ENCODE data around the gene CHDH. TPM values are rescaled to one million over a fixed set of nuclear protein-coding genes. Genes with fewer than 3 reads are reported as not detected.

CHDH gene
- total RNA-seq, 1 donor from 2014 or later = 1.7 TPM

DNA sequence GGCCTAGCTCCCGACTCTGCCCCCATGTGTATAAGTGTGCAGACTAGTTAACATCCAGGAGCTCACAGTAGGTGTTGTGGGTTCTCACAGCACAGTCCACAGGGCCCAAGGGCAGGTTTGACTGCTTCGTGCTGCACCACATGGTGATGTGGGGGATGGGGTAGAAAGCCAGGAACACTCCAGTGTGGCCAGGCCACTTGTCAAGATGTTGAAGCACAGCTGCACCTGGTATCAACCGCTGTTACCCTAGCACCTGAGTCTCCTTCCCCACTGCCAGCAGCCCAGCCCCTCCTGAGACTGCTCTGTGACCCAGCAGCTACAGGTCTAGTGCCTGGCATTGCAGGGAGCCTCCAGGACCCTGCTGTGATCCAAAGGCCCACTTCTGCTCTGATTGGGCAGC is 53.4 kb downstream of the CHDH start:
- Histone ChIP-seq H3K9me3 (no peaks in the 10 kb centered on the region), H3K4me1 (peaks cover 8% of the 10 kb centered on the region), H3K4me3 (no peak overlapping the region), H3K27ac (no peak overlapping the region), H3K27me3 (no peaks in the 10 kb centered on the region), H3K36me3 (no peaks in the 10 kb centered on the region)
- DNase-seq (ENCODE audit: extremely low spot score in 2 of 2) = no peak
- TF ChIP-seq, protein P1, sequence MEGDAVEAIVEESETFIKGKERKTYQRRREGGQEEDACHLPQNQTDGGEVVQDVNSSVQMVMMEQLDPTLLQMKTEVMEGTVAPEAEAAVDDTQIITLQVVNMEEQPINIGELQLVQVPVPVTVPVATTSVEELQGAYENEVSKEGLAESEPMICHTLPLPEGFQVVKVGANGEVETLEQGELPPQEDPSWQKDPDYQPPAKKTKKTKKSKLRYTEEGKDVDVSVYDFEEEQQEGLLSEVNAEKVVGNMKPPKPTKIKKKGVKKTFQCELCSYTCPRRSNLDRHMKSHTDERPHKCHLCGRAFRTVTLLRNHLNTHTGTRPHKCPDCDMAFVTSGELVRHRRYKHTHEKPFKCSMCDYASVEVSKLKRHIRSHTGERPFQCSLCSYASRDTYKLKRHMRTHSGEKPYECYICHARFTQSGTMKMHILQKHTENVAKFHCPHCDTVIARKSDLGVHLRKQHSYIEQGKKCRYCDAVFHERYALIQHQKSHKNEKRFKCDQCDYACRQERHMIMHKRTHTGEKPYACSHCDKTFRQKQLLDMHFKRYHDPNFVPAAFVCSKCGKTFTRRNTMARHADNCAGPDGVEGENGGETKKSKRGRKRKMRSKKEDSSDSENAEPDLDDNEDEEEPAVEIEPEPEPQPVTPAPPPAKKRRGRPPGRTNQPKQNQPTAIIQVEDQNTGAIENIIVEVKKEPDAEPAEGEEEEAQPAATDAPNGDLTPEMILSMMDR (IDR thresholded peaks at IDR 0.05) = no peak
- TF ChIP-seq POLR2A (IDR thresholded peaks at IDR 0.05) (no peak), POLR2AphosphoS5 (IDR thresholded peaks at IDR 0.05; ENCODE audit: insufficient read depth in 1 of 2, low read depth in 1 of 2) (no peak)
- intact Hi-C loops (cut with DNase I) = no loop called here

DNA sequence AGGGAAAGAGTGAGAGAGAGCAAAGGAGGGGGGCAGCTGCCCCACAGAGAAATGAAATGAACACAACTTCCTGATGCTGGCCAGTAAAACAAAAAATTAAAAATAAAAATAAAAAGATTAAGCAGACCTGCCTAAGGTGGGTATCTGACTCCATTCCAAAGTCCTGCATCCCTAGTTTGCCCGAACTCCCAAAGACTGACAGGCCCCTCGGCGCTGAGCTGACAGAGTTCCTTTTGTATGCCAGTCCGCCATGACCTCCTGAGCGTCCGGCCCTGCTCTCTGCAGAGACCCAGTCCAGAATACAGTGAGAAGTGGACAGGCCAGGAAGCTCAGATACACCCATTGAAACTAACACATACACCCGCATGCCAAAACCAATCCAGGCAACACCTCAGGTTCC is 54.9 kb downstream of the CHDH start:
- no peak overlapping the region for H3K27ac ChIP-seq
- intact Hi-C loops (cut with DNase I) = no loop called here

DNA sequence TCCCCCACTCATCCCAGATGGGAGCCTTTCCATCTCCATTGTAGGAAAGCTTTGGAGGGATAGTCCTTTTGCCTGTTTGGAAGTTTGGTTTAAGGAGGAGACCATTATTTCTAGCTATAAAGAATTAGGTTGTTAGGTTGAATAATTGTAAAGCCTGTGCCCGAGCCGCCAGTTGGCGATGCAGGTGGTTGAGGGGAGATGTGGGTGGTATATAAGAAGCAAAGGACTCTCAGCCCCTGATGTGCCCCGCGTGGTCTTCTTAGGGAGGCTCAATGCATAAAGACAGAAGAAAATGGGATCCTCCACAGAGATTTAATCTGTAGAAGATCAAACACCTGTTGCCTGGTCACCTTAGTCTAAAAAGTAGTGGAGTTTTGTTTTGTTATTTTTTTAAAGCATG is 55.7 kb downstream of the CHDH start:
- Histone ChIP-seq H3K4me3 (no peak overlapping the region), H3K27me3 (no peaks in the 10 kb centered on the region), H3K36me3 (no peaks in the 10 kb centered on the region), H3K27ac (no peak overlapping the region), H3K4me1 (no peaks in the 10 kb centered on the region), H3K9me3 (no peaks in the 10 kb centered on the region)
- DNase-seq (ENCODE audit: extremely low spot score in 2 of 2) = no peak
- intact Hi-C loops (cut with DNase I) = no loop called here
- TF ChIP-seq POLR2A (IDR thresholded peaks at IDR 0.05) (no peak), POLR2AphosphoS5 (IDR thresholded peaks at IDR 0.05; ENCODE audit: insufficient read depth in 1 of 2, low read depth in 1 of 2) (no peak)
- TF ChIP-seq, protein P1 (IDR thresholded peaks at IDR 0.05) = no peak

More for the DNA sequence above, 54.9 kb downstream of the CHDH start:
- TF ChIP-seq, protein P1 (IDR thresholded peaks at IDR 0.05) = no peak
- TF ChIP-seq POLR2AphosphoS5 (IDR thresholded peaks at IDR 0.05; ENCODE audit: insufficient read depth in 1 of 2, low read depth in 1 of 2) = no peak
- no peak for TF ChIP-seq POLR2A (IDR thresholded peaks at IDR 0.05)
- no peak for DNase-seq (ENCODE audit: extremely low spot score in 2 of 2)
- no peak overlapping the region for H3K4me3 ChIP-seq
- H3K9me3 ChIP-seq = no peaks in the 10 kb centered on the region
- H3K27me3 ChIP-seq = no peaks in the 10 kb centered on the region
- H3K36me3 ChIP-seq = no peaks in the 10 kb centered on the region
- peaks cover 5% of the 10 kb centered on the region for H3K4me1 ChIP-seq

DNA sequence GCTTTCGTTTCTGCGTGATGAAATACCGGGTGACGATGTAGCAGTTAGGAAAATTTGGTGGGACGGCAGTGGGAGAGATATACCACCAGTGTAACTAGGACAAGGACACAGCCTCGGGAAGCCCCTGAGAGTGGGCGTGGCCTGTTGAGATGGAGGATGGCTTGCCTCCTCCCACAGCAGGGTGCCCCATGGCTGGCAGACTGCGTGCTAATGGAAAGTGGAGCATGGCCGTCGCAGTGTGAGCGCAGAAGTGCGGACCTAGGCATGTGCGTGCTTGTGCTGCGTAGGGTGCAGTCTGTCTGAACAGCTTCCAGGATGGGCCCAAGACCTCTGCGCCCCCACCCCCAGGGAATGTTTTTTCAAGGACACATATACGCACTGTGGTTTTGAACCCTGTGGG is 56.8 kb downstream of the CHDH start:
- H3K27me3 ChIP-seq = no peaks in the 10 kb centered on the region
- no peak overlapping the region for H3K4me3 ChIP-seq
- TF ChIP-seq, protein P1 (IDR thresholded peaks at IDR 0.05) = no peak
- TF ChIP-seq POLR2A (IDR thresholded peaks at IDR 0.05) (no peak), POLR2AphosphoS5 (IDR thresholded peaks at IDR 0.05; ENCODE audit: insufficient read depth in 1 of 2, low read depth in 1 of 2) (no peak)
- H3K27ac ChIP-seq = no peak overlapping the region
- intact Hi-C loops (cut with DNase I) = no loop called here
- no peaks in the 10 kb centered on the region for H3K36me3 ChIP-seq
- DNase-seq (ENCODE audit: extremely low spot score in 2 of 2) = no peak
- no peaks in the 10 kb centered on the region for H3K9me3 ChIP-seq
- H3K4me1 ChIP-seq = no peaks in the 10 kb centered on the region

DNA sequence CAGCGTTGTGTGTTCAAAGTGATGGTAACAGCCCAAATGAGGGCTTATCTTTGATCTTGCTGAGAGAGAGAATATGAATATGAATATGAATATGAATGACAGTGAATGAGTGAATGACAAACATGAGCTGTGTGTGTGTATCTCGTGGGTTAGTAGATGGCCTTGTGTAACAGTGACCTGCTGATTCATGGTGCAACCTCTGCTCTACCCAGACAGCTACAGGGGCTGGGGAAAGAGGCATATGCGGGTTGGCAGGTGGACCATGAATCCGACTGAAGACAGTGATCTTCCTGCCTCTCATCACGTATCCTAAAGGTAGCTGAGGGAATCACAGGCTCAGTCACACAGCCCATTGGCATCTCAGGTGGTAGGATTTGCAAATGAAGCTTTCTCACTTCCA is 58.2 kb downstream of the CHDH start:
- Histone ChIP-seq H3K27me3 (no peaks in the 10 kb centered on the region), H3K36me3 (no peaks in the 10 kb centered on the region), H3K4me1 (no peaks in the 10 kb centered on the region), H3K4me3 (no peak overlapping the region), H3K27ac (no peak overlapping the region), H3K9me3 (no peaks in the 10 kb centered on the region)
- no peak for DNase-seq (ENCODE audit: extremely low spot score in 2 of 2)
- intact Hi-C loops (cut with DNase I) = no loop called here
- TF ChIP-seq POLR2AphosphoS5 (IDR thresholded peaks at IDR 0.05; ENCODE audit: insufficient read depth in 1 of 2, low read depth in 1 of 2) = no peak
- TF ChIP-seq, protein P1 (IDR thresholded peaks at IDR 0.05) = no peak
- no peak for TF ChIP-seq POLR2A (IDR thresholded peaks at IDR 0.05)
